HUES48 (cell line): ENCODE results near the gene DBET.
A peak's percentile ranks its signal among the peaks of the same experiment; 100 is the strongest.
"Not testable (repeated sequence)": the region's sequence is repeated elsewhere in the genome, so short reads cannot be mapped to it uniquely, and the experiment has no call there.

Experiments used
- H3K27ac ChIP-seq: one replicate; pipeline ENCODE4 v1.7.0; 2013; ENCODE audit warnings: low read depth, low read length, inconsistent platforms
- H3K27me3 ChIP-seq: 2 replicates; pipeline ENCODE4 v1.6.1; 2013; ENCODE audit warnings: mild to moderate bottlenecking, low read length; ENCODE audit not compliant: control insufficient read depth, insufficient read depth
- H3K36me3 ChIP-seq: 2 replicates; pipeline ENCODE4 v1.6.1; 2013; ENCODE audit warnings: low read length; ENCODE audit not compliant: control insufficient read depth, insufficient read depth
- H3K4me1 ChIP-seq: 2 replicates; pipeline ENCODE4 v1.6.1; 2013; ENCODE audit warnings: mild to moderate bottlenecking, low read length; ENCODE audit not compliant: control insufficient read depth, insufficient read depth
- H3K4me3 ChIP-seq: 2 replicates; pipeline ENCODE4 v1.5.1; 2013; ENCODE audit warnings: mild to moderate bottlenecking, low read depth, low read length
- H3K9ac ChIP-seq: 2 replicates; pipeline ENCODE4 v1.6.1; 2013; ENCODE audit warnings: mild to moderate bottlenecking, low read depth, low read length, moderate library complexity
- H3K9me3 ChIP-seq: 2 replicates; pipeline ENCODE4 v1.6.1; 2013; ENCODE audit warnings: low read length; ENCODE audit not compliant: control insufficient read depth, insufficient read depth

The DBET gene

GRCh38 chr4:190020790-190021717 is 43.2 kb upstream of the DBET start:
- Histone ChIP-seq H3K9ac (no peak overlapping the region), H3K9me3 (no peaks in the 10 kb centered on the region; the same call in 1 of the 2 replicates), H3K27ac (no peak overlapping the region), H3K27me3 (peaks cover 70% of the 10 kb centered on the region), H3K4me3 (peak overlapping the region; percentile 52), H3K4me1 (no peaks in the 10 kb centered on the region), H3K36me3 (no peaks in the 10 kb centered on the region)

DNA sequence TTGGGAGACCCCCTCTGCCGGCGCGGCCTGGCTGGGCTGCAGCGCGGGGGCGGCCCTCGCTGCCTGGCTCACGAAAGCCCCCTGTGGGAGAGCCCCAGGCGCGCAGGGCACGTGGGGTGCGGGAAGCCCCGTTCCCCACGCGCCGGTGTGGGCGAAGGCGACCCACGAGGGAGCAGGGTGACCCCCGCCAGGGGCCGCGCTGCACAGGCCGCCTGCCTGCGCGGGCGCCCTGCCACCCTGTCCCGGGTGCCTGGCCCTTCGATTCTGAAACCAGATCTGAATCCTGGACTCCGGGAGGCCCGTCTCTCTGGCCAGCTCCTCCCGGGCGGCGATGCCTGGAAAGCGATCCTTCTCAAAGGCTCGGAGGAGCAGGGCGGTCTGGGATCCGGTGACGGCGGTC is 42.3 kb upstream of the DBET start:
- not testable (repeated sequence) for H3K4me1 ChIP-seq, H3K27ac ChIP-seq, H3K4me3 ChIP-seq, H3K36me3 ChIP-seq, H3K9ac ChIP-seq, H3K9me3 ChIP-seq
- H3K27me3 ChIP-seq, result peaks cover 61% of the 10 kb centered on the region

GRCh38 chr4:190022614-190023281 is 41.6 kb upstream of the DBET start:
- H3K9me3 ChIP-seq, H3K4me1 ChIP-seq, H3K27ac ChIP-seq, H3K9ac ChIP-seq, H3K36me3 ChIP-seq, H3K4me3 ChIP-seq: not testable (repeated sequence)
- peaks cover 53% of the 10 kb centered on the region for H3K27me3 ChIP-seq

DNA sequence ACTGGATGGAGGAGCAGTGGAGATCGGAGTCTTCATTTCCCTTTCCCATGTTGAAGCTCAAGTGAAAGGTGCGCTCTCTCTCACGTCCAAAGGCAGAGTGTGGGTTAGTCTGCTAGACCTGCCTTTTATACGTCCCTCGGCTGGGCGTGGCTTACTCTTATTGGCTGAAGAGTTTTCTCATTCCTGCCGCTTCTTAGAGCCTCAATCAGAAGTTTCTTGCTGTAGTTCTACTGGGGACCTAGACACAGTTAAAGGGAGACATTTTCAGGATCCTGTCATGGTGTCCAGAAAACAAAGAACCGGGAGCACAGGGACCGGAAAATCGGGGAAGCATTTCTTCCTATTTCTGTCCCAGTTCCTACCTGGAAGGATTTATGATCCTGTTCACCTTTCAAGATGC is 37.1 kb upstream of the DBET start, which contains the start of gene FRG2:
TSS of gene FRG2 (minus strand) at position 101 of the 400 bp plus-strand sequence. CDS start at position 49, 52 bp downstream.
- not testable (repeated sequence) for H3K36me3 ChIP-seq, H3K4me3 ChIP-seq

DNA sequence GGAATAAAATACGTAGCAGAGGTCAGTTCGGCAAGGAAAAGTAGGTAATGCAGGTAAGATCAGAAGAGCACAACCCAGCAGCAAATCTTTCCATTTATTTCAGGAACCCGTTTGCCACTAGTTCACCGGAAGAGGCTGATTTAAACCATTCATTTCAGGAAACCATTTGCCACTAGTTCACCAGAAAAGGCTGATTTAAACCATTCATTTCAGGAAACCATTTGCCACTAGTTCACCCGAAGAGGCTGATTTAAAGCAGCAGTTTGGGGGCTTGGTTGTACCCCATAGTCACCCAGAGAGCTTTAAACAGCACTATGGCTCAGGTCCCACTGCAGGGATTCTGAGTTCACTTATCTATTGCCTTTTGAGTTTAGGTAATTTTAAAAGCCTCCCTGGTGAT is 33.0 kb upstream of the DBET start:
- H3K4me1 ChIP-seq, H3K9me3 ChIP-seq, H3K36me3 ChIP-seq, H3K27me3 ChIP-seq, H3K27ac ChIP-seq, H3K9ac ChIP-seq, H3K4me3 ChIP-seq: not testable (repeated sequence)

More for the DNA sequence above, 37.1 kb upstream of the DBET start, which contains the start of gene FRG2:
- H3K27ac ChIP-seq, H3K9me3 ChIP-seq, H3K9ac ChIP-seq, H3K4me1 ChIP-seq: not testable (repeated sequence)
- peaks cover 14% of the 10 kb centered on the region for H3K27me3 ChIP-seq

DNA sequence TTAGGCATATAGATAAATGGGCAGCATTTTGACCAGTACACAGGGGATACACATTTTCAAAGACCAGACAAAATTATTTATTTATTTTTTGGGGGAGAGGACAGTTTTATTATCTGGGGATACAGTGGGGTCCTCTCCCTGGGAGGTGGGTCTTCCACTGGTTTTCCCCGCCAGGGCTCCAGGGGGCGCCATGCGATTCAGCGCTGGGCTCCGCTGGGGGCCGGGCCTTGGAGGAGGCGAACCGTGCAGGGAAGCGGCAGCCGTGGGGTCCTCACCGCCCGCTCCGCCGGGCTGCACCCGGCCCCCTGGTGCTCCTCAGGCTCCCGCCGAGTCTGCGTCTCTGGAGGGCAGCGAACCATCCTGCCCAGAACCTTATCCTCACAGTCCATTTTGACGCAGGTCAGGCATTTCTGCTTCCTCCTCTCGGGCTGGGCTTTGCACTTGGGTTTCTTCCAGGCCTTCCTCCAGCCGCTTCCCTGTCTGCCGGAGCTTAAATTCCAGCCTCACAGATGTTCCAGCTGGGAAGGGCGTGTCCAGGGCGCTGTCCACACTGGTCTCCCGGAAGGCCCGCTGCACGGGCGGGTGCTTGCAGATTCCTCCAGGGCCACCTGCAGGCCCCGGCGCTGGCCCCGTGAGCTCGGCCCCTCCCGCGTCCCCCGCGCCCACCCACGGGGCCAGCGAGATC is 26.5 kb upstream of the DBET start:
- not testable (repeated sequence) for H3K9ac ChIP-seq, H3K4me1 ChIP-seq, H3K36me3 ChIP-seq, H3K9me3 ChIP-seq, H3K27ac ChIP-seq, H3K27me3 ChIP-seq, H3K4me3 ChIP-seq

DNA sequence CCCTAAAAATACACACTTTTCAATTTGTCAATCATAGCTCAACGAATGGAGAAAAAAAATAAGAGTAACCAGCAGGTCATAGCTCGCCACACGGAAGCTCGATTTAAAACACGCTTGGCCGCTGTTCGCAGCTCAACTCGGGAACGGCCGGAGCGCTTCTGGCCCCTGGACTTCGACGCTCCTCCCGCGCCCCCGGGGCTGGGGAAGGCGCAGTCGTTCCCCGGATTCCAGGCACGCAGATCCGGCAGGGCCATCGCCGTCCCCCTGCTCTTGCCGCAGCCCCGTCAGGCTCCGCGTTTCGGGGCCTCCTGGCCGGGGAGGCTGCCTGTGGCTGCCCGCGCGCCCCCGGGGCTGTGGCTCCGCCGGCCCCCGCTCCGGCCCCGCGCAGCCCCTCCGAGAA is 23.4 kb upstream of the DBET start:
- not testable (repeated sequence) for H3K27ac ChIP-seq, H3K9me3 ChIP-seq, H3K4me1 ChIP-seq, H3K9ac ChIP-seq, H3K36me3 ChIP-seq, H3K27me3 ChIP-seq, H3K4me3 ChIP-seq

- H3K9ac ChIP-seq, H3K27ac ChIP-seq, H3K4me1 ChIP-seq, H3K27me3 ChIP-seq, H3K4me3 ChIP-seq, H3K36me3 ChIP-seq, H3K9me3 ChIP-seq: not testable (repeated sequence)
Observed at GRCh38 chr4:190047627-190048026, 16.7 kb upstream of the DBET start.

DNA sequence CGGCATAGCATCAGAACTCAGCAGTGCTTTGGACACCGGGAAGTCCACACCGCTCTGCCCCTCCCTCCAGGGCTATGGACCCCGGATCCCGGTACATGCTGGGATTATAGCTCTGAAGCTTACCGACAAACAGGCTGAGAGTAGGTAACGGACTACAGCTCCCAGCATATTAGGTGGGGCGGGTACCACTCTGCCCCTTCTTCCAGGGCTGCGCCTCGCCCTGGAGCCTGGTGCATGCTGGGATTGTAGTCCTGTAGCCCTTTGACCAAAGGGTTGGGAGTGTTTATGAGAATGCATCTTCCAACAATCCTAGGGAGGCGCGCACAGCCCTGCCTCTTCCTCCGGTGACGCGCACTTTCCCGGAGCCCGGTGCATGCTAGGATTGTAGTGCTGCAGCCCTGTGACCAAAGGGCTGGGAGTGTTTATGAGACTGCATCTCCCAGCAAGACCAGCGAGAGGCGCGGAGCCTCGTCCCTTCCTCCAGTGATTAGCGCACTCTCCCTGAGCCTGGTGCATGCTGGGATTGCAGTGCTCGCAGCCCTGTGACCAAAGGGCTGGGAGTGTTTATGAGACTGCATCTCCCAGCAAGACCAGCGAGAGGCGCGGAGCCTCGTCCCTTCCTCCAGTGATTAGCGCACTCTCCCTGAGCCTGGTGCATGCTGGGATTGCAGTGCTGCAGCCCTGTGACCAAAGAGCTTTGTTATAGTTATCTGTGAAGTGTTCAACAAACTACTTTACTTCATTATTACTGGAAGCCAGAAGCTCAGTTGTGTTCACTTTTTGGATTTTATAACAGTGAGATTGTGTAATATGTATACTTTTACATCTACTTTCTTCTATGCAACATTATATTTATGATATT is 14.7 kb upstream of the DBET start:
- H3K27ac ChIP-seq, H3K4me1 ChIP-seq, H3K9me3 ChIP-seq, H3K27me3 ChIP-seq, H3K9ac ChIP-seq, H3K4me3 ChIP-seq, H3K36me3 ChIP-seq: not testable (repeated sequence)

DNA sequence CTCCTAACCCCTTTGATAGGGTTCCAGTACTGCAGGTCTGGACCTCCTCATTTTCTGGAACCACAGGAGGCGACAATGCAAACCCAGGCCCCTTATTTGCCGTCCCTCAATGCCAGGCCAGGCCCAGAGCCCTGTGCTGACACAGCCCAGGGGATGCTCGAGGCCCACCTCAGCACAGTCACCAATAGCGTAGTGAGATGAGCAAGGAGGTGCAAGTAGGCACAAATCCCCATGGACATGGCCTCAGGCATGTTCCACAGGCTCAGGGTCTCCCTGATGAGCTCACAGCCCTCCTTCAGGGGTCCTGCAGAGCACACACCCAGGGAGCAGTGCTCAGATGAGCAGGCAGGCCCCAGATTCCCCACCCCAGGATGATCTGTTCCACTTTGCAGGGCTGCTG is 5.3 kb upstream of the DBET start:
- not testable (repeated sequence) for H3K27me3 ChIP-seq, H3K27ac ChIP-seq, H3K4me3 ChIP-seq, H3K36me3 ChIP-seq, H3K9me3 ChIP-seq, H3K9ac ChIP-seq, H3K4me1 ChIP-seq
